HL-60/S4 treated with retinoic acid at 250 ng/mL for 4 days and 3 days (cell line): ENCODE data around the gene PRKACB.

Experiments used
- in situ Hi-C: fragments of 300-500 bp; cut with MboI; formaldehyde crosslinking; loops from 2 replicates; pipeline ENCODE4 v1.7.0; 2022; ENCODE audit warnings: low sequenced_read_pairs

The PRKACB gene

GRCh38 chr1:84148758-84149157 lies 4.7 kb downstream of the PRKACB start:
- in situ Hi-C loops = loop anchor here (25.0 kb wide), 2 partner anchors 464 to 614 kb away; no protein-coding TSS in a partner anchor

- in situ Hi-C loops = no loop called here
These were observed 8.6 kb downstream of the PRKACB start for GRCh38 chr1:84152649-84153056.

GRCh38 chr1:84155517-84155916 lies 11.4 kb downstream of the PRKACB start:
- in situ Hi-C loops = no loop called here

GRCh38 chr1:84156210-84156621 lies 12.1 kb downstream of the PRKACB start:
- in situ Hi-C loops = no loop called here

GRCh38 chr1:84159533-84160240 lies 15.6 kb downstream of the PRKACB start:
- in situ Hi-C loops = no loop called here

- in situ Hi-C loops = no loop called here
These were observed 18.2 kb downstream of the PRKACB start for GRCh38 chr1:84162295-84162694.

- in situ Hi-C loops = no loop called here
These were observed 19.3 kb downstream of the PRKACB start for GRCh38 chr1:84163123-84163931.

- in situ Hi-C loops = no loop called here
These were observed 20.1 kb downstream of the PRKACB start for GRCh38 chr1:84164161-84164560.

GRCh38 chr1:84164567-84165021 lies 20.5 kb downstream of the PRKACB start:
- in situ Hi-C loops = no loop called here

- in situ Hi-C loops = no loop called here
These were observed 21.5 kb downstream of the PRKACB start for GRCh38 chr1:84165601-84166000.

- in situ Hi-C loops = no loop called here
These were observed 22.7 kb downstream of the PRKACB start for GRCh38 chr1:84166797-84167196.

- in situ Hi-C loops = no loop called here
These were observed 24.7 kb downstream of the PRKACB start for GRCh38 chr1:84168783-84169182.

GRCh38 chr1:84170171-84170570 lies 26.1 kb downstream of the PRKACB start:
- in situ Hi-C loops = no loop called here

GRCh38 chr1:84171481-84171880 lies 27.4 kb downstream of the PRKACB start:
- in situ Hi-C loops = no loop called here

- in situ Hi-C loops = no loop called here
These were observed 30.0 kb downstream of the PRKACB start for GRCh38 chr1:84174051-84174556.

GRCh38 chr1:84181350-84182005 lies 37.4 kb downstream of the PRKACB start:
- in situ Hi-C loops = no loop called here

GRCh38 chr1:84190455-84190854 lies 46.4 kb downstream of the PRKACB start:
- in situ Hi-C loops = no loop called here

GRCh38 chr1:84192681-84193080 lies 48.6 kb downstream of the PRKACB start:
- in situ Hi-C loops = no loop called here

- in situ Hi-C loops = no loop called here
These were observed 54.8 kb downstream of the PRKACB start for GRCh38 chr1:84198832-84199231.

- in situ Hi-C loops = no loop called here
These were observed 55.2 kb downstream of the PRKACB start for GRCh38 chr1:84199257-84199656.

- in situ Hi-C loops = no loop called here
These were observed 58.1 kb downstream of the PRKACB start for GRCh38 chr1:84202126-84202525.
